ENCODE data around the gene GPSM3. TPM values are rescaled to one million over a fixed set of nuclear protein-coding genes. Genes with fewer than 3 reads are reported as not detected.

Gene GPSM3
- total and polyA plus RNA-seq, 2 experiments from 2014 or later: 4.7 to 5.9 TPM

- H3K4me3 Mint-ChIP-seq: peak overlapping the region; percentile 94
- peak overlapping the region; percentile 100 for H3K4me2 ChIP-seq
- H3K4me1 Mint-ChIP-seq: peaks cover 46% of the 10 kb centered on the region
- peak; percentile 38 for ATAC-seq
- H3K27me3 Mint-ChIP-seq (ENCODE audit: insufficient read depth, low read depth, poor library complexity): peaks cover 47% of the 10 kb centered on the region
- no peaks in the 10 kb centered on the region; the same call in 1 of the 2 replicates for H3K9me2 ChIP-seq (ENCODE audit: insufficient read depth)
- 0 out of 2 replicates have a peak, but pooled peaks cover 5% of the 10 kb centered on the region for H4K20me1 ChIP-seq (replicated peaks; ENCODE audit: insufficient read depth)
- H3K36me3 ChIP-seq (ENCODE audit: insufficient read depth): peaks cover 1% of the 10 kb centered on the region
- peak; percentile 26 for TF ChIP-seq EZH2 (IDR thresholded peaks at IDR 0.05; ENCODE audit: low read depth, unreplicated experiment)
- no peak for TF ChIP-seq ETS1 (IDR thresholded peaks at IDR 0.05)
- TF ChIP-seq ZNF114 (CRISPR knock-in tag; IDR thresholded peaks at IDR 0.05): no peak
- no peak for TF ChIP-seq POLR2AphosphoS5 (IDR thresholded peaks at IDR 0.05; ENCODE audit: low read depth)
- TF ChIP-seq ZNF331 (CRISPR knock-in tag; IDR thresholded peaks at IDR 0.05; ENCODE audit: low read depth): no peak
- 0 out of 2 replicates have a peak, but pooled peaks have one; percentile 6 for TF ChIP-seq CREB1 (CRISPR knock-in tag; IDR thresholded peaks at IDR 0.05; ENCODE audit: low read depth)
- TF ChIP-seq EZH2phosphoT487 (IDR thresholded peaks at IDR 0.05; ENCODE audit: unreplicated experiment): no peak
- TF ChIP-seq REST (IDR thresholded peaks at IDR 0.05; ENCODE audit: unreplicated experiment): no peak
- no peaks in the 10 kb centered on the region for H3K79me2 ChIP-seq (replicated peaks; ENCODE audit: insufficient read depth)
- peaks cover 44% of the 10 kb centered on the region for H3K27me3 ChIP-seq (ENCODE audit: insufficient read depth)
- no peak overlapping the region; the same call in 1 of the 2 replicates for H3K27ac ChIP-seq (ENCODE audit: low read depth)
- H3K9me3 Mint-ChIP-seq: no peaks in the 10 kb centered on the region; the same call in 1 of the 3 replicates
- H3F3A ChIP-seq (replicated peaks; ENCODE audit: low read depth): peaks cover 9% of the 10 kb centered on the region
- DNase-seq (ENCODE audit: low spot score): peak; percentile 75
- peaks cover 18% of the 10 kb centered on the region for H3K36me3 Mint-ChIP-seq (ENCODE audit: low read depth)
- H3K4me1 ChIP-seq (ENCODE audit: insufficient read depth): peaks cover 29% of the 10 kb centered on the region
- peak overlapping the region; percentile 95 for H2AFZ ChIP-seq
- H3K4me3 ChIP-seq: peak overlapping the region; percentile 100
- peak overlapping the region; percentile 96 for H3K27ac Mint-ChIP-seq
These were observed 39.5 kb downstream of the GPSM3 start for GRCh38 chr6:32152769-32153563.
